HG02884 (cell line): ENCODE data around the gene NDOR1.

Experiments used
- ATAC-seq: cut with Tn5 transposase; IDR thresholded peaks from one replicate; pipeline ENCODE4 v1.9.1; 2021; ENCODE audit warnings: mild to moderate bottlenecking, moderate library complexity; ENCODE audit not compliant: unreplicated experiment

NDOR1 gene

GRCh38 chr9:137205126-137206069, at the start of gene NDOR1, which contains the start of gene TMEM203:
Gene NDOR1 (plus strand): TSS chr9:137205700. CDS start chr9:137205778, 78 bp downstream.
Gene TMEM203 (minus strand): TSS chr9:137205648. CDS start chr9:137205414, 234 bp downstream.
- ATAC-seq = no peak

DNA sequence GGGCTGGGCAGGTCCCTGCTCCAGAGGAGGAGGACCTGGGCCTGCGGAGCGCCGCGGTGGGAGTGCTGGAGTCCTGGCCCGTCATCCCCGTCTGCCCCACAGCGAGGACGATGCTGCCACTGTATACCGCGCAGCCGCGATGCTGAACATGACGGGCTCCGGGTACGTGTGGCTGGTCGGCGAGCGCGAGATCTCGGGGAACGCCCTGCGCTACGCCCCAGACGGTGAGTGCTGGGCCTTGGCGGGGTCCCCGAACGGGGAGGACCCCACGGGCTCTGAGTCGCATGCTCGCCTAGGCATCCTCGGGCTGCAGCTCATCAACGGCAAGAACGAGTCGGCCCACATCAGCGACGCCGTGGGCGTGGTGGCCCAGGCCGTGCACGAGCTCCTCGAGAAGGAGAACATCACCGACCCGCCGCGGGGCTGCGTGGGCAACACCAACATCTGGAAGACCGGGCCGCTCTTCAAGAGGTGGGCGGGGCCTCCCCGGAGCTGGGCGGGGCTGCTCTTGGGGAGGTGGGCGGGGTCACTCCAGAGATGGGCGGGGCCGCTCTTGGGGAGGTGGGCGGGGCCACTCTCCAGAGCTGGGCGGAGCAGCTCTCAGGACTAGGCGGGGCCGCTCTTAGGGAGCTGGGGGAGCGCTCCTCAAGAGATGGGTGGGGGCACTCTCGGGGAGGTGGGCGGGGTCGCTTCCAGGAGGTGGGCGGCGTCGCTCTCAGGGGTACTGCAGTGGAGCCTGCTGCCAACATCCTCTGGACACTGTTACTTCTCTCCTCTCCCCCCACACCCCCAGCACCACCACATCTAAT, 48.7 kb upstream of the NDOR1 start:
- no peak for ATAC-seq

GRCh38 chr9:137157618-137158415, 47.7 kb upstream of the NDOR1 start:
- ATAC-seq = no peak

GRCh38 chr9:137158625-137159024, 46.9 kb upstream of the NDOR1 start:
- no peak for ATAC-seq

DNA sequence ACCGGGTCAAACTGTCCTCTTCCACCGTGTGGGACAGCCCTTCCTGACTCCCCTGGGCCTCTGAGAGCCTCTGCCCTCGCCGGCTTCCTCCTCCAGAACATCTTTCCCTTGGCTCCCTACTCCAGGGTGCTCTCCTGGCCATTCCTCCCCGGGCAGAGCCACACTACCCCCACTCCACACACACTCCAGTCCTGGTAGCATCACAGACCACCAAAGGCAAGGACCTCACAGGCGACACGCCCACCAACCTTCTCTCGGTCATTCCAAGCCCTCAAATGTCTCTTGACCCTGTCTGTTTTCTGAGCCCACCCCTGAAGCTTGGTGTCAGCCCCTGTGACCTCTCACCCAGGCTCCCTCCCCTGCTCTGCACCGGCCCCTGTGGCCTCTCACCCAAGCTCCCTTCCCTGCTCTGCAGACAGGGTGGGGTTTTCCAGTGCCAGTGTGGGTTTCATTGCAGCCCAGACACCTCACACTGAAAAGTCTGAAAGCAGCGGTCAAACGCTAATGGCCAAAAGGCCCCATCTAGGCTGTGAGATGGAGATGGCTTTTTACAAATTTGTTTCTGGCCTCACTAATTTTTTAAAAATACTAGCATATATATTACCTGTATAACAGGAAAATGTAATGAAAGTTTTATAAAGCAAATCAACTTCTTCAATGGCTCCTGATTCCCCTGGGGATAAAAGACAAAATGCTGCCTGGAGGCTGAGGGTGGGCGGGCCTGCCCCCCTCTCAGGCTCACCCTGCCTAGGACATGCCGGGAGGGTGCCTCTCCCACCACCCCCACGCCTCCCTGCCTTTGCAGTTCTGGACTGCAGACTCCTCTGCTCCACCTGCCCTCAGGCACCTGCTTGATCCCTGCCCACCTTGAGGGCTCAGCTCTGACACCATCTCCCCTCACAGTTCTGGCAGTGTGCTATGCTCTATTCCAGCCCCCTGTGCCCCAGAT, 46.1 kb upstream of the NDOR1 start:
- ATAC-seq = no peak

DNA sequence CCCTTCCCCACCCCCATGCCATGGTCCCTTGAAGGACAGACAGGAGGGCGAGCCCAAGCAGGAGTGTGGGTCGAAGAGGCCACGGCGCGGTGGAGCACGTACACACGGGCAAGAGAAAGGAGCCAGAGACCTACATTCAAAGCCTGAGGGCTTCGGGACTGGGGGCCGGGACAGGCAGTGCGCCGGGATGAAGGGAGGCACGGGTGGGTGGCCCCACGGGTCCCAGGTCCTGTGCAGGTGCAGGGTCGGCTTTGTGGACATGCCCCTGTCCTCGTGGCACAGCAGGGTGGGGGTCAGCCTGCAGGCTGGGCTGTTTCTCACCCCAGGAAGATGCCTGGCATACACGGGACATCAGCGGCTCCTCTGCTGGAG, 45.5 kb upstream of the NDOR1 start:
- no peak for ATAC-seq

- no peak for ATAC-seq
Observed at GRCh38 chr9:137160716-137161557, 44.6 kb upstream of the NDOR1 start.

DNA sequence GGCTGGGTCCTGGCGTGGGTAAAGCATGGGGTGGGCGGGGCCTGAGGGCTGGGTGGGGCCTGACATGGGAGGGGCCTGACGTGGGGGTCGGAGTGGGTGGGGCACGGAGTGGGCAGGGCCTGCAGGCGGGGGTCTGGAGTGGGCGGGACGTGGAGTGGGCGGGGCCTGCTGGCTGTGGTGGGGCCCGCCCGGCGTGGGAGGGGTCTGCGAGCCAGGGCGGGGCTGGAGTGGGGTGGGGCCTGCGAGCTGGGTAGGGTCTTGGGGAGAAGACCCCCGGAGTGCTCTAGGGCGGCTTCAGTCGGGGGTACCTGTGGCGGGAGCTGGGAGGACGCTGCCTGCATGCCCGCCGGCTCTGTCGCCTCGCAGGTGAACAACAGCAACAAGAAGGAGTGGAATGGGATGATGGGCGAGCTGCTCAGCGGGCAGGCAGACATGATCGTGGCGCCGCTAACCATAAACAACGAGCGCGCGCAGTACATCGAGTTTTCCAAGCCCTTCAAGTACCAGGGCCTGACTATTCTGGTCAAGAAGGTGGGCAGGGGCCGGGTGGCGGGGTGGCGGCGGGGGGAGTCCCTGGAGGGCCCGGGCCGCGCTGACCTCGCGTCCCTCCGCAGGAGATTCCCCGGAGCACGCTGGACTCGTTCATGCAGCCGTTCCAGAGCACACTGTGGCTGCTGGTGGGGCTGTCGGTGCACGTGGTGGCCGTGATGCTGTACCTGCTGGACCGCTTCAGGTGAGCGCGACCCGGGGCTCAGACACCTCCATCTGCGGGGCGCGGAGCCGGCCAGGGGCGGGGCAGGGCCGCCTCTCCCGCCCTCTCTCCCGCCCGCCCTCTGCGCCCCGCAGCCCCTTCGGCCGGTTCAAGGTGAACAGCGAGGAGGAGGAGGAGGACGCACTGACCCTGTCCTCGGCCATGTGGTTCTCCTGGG, 43.7 kb upstream of the NDOR1 start:
- no peak for ATAC-seq

DNA sequence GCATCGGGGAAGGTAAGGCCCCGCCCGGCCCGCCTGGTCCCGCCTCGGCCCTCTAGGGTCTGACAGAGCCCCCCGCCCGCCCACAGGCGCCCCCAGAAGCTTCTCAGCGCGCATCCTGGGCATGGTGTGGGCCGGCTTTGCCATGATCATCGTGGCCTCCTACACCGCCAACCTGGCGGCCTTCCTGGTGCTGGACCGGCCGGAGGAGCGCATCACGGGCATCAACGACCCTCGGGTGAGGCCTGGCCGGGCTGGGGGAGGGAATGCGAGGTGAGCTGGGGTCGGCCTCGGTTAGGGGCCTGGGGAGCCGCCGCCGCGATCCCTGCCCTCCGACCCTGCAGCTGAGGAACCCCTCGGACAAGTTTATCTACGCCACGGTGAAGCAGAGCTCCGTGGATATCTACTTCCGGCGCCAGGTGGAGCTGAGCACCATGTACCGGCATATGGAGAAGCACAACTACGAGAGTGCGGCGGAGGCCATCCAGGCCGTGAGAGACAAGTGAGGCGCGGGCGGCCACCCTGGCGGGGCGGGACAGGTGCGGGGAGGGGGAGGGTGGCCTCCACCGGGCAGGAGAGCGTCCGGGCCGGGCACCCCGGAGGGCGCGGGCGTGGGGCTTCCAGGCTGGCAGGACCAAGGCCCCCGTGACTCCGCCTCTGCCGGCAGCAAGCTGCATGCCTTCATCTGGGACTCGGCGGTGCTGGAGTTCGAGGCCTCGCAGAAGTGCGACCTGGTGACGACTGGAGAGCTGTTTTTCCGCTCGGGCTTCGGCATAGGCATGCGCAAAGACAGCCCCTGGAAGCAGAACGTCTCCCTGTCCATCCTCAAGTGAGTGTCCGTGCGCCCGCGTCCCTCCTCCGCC, 42.8 kb upstream of the NDOR1 start:
- ATAC-seq = no peak

DNA sequence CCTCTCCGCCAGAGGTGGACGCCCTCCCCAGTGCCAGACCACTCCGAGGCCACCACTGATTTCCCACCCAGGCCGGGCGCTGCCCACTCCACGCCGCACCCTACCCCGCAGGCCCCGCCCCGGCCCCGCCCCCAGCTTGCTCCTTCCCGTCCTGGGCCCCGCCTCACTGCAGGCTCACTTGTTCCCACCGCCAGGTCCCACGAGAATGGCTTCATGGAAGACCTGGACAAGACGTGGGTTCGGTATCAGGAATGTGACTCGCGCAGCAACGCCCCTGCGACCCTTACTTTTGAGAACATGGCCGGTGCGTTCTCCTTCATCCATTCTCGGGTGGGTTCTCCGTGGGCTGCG, 42.2 kb upstream of the NDOR1 start:
- no peak for ATAC-seq

GRCh38 chr9:137163805-137164204, 41.7 kb upstream of the NDOR1 start:
- ATAC-seq = no peak

GRCh38 chr9:137164370-137165249, 40.9 kb upstream of the NDOR1 start:
- ATAC-seq = no peak

DNA sequence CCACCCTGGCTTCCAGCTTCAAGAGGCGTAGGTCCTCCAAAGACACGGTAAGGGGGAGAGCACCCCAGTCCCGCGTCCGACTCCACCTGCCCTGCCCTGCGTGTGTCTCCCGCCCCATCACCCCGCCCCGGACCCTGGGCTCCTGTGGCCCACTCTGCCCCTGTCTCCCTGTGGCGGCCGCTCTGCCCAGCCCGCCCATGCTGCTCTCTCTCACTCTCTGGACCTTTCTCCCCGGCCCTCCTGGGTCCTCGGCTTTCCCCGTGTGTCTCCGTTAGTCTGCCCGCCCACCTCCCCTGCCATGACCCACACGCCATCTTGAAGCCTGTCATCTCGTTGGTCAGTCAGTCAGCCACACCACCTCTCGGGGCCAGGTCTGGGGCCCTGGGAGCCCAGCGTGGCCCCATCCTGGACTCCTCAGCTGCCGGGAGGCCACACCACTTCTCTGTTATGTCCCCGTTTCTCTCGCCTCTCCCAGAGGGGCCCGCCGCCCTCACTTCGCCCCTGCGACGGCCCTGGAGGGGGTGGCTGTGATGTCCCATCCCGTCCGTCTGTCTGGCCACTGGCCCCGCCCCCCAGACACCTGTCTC, 40.2 kb upstream of the NDOR1 start:
- ATAC-seq = no peak

- no peak for ATAC-seq
Observed at GRCh38 chr9:137166380-137167229, 38.9 kb upstream of the NDOR1 start.

- no peak for ATAC-seq
Observed at GRCh38 chr9:137167277-137167746, 38.2 kb upstream of the NDOR1 start.
